Esophagus squamous epithelium (tissue), 5 donors: Measurements from ENCODE around the gene GSTO2. TPM values are rescaled to one million over a fixed set of nuclear protein-coding genes. Genes with fewer than 3 reads are reported as not detected.

ENCODE experiments used
- DNase-seq: peaks from one replicate; lab custom pipeline; 2025; lab: John Stamatoyannopoulos, UW
- H3K27ac ChIP-seq, 4 donors: fragments of 200-600 bp; sonication (generic); one replicate each; pipeline ENCODE4 v1.5.1; 2016 to 2019; ENCODE audit warnings: mild to moderate bottlenecking in 1 of 4
- H3K27me3 ChIP-seq, 4 donors: fragments of 200-600 bp; sonication (generic); 1 replicate in 3 of 4; 2 replicates in 1 of 4; pipeline versions ENCODE4 v1.5.1 to v1.6.0; 2017 to 2021; ENCODE audit warnings: antibody characterized with exemption in 1 of 4
- H3K36me3 ChIP-seq, 3 donors: fragments of 200-600 bp; sonication (generic); one replicate each; pipeline ENCODE4 v1.5.1; 2016 to 2019
- H3K4me1 ChIP-seq, 3 donors: fragments of 200-600 bp; sonication (generic); one replicate each; pipeline ENCODE4 v1.5.1; 2017 to 2019
- H3K4me3 ChIP-seq, 4 donors: fragments of 200-600 bp; sonication (generic); 1 replicate in 3 of 4; 2 replicates in 1 of 4; pipeline ENCODE4 v1.5.1; 2016 to 2019; ENCODE audit warnings: mild to moderate bottlenecking in 2 of 4, moderate library complexity in 1 of 4
- H3K9me3 ChIP-seq, 3 donors: fragments of 200-600 bp; sonication (generic); one replicate each; pipeline ENCODE4 v1.5.1; 2016 to 2019
- CTCF ChIP-seq, 6 experiments: fragments of 450-650 bp in 4 of 6; fragments of 200-600 bp in 2 of 6; sonication (generic) in 2 of 6; IDR thresholded peaks; one replicate each; pipeline ENCODE4 v1.5.1; 2016 to 2019; ENCODE audit warnings: antibody characterized with exemption in 6 of 6, mild to moderate bottlenecking in 4 of 6, moderate library complexity in 4 of 6
- POLR2A ChIP-seq, 4 donors: fragments of 450-650 bp; IDR thresholded peaks; one replicate each; pipeline ENCODE4 v1.6.1; 2017; ENCODE audit warnings: antibody characterized with exemption in 4 of 4, mild to moderate bottlenecking in 4 of 4, moderate library complexity in 3 of 4
- WGBS, 2 donors: methylation state at CpG; one replicate each; pipeline ENCODE4 v1.1.5; 2018; 5-methylcytosine and 5-hydroxymethylcytosine counted together
- intact Hi-C: fragments of 100-400 bp; cut with DNase I; formaldehyde crosslinking; loops from one replicate; pipeline ENCODE4 v1.15.0; 2022
- total RNA-seq, 4 donors: library from RNA; depleted of rRNA; stranded (reverse); fragments of >200 nt; gene quantifications; one replicate each; pipeline ENCODE4 v1.1.0, GENCODE V29; 2016
- donor health status: DM: yes; HTN: yes; CAD: no.

GSTO2 gene
- total RNA-seq, 4 donors from 2014 or later, result 6.1 to 20.6 (median 13.8) TPM

DNA sequence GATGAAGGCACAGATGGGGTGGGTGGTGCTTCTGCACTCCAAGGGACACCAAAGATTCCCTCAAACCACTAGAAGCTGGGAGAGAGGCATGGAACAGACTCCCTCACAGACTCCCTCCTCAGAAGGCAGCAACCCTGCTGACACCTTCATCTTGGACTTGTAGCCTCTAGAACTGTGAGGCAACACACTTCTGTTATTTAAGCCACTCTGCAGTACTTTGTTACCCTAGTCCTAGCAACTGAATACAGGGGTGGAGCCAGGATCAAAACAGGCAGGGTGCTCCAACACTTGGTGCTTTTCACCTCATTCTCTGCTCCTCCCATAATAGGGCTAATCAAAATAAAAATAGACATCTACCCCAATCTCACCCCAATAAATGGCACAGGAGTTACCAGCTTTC, 16.6 kb upstream of the GSTO2 start:
- intact Hi-C loops, result no loop called here
- TF ChIP-seq POLR2A (IDR thresholded peaks at IDR 0.05), result no peak
- no peak for TF ChIP-seq CTCF (IDR thresholded peaks at IDR 0.05)
- H3K36me3 ChIP-seq, result peaks cover 0 to 2% (median 0%) of the 10 kb centered on the region in 3 donors
- no peak for DNase-seq
- H3K9me3 ChIP-seq, result no peaks in the 10 kb centered on the region
- no peak overlapping the region for H3K4me3 ChIP-seq
- no peak overlapping the region for H3K27ac ChIP-seq
- H3K4me1 ChIP-seq, result peaks cover 0 to 28% (median 19%) of the 10 kb centered on the region in 3 donors
- H3K27me3 ChIP-seq, result no peaks in the 10 kb centered on the region

GRCh38 chr10:104253106-104253505, 15.9 kb upstream of the GSTO2 start:
- TF ChIP-seq CTCF (IDR thresholded peaks at IDR 0.05) (no peak), POLR2A (IDR thresholded peaks at IDR 0.05) (no peak)
- intact Hi-C loops, result no loop called here
- no peaks in the 10 kb centered on the region for H3K9me3 ChIP-seq
- no peak overlapping the region for H3K4me3 ChIP-seq
- H3K36me3 ChIP-seq, result peaks cover 0 to 9% (median 0%) of the 10 kb centered on the region in 3 donors
- WGBS, 2 donors, result 83 to 88% methylated on average over 2 of the region's 2 CpGs
- H3K4me1 ChIP-seq, result peaks cover 0 to 35% (median 23%) of the 10 kb centered on the region in 3 donors
- no peak for DNase-seq
- no peaks in the 10 kb centered on the region for H3K27me3 ChIP-seq
- H3K27ac ChIP-seq, result no peak overlapping the region

DNA sequence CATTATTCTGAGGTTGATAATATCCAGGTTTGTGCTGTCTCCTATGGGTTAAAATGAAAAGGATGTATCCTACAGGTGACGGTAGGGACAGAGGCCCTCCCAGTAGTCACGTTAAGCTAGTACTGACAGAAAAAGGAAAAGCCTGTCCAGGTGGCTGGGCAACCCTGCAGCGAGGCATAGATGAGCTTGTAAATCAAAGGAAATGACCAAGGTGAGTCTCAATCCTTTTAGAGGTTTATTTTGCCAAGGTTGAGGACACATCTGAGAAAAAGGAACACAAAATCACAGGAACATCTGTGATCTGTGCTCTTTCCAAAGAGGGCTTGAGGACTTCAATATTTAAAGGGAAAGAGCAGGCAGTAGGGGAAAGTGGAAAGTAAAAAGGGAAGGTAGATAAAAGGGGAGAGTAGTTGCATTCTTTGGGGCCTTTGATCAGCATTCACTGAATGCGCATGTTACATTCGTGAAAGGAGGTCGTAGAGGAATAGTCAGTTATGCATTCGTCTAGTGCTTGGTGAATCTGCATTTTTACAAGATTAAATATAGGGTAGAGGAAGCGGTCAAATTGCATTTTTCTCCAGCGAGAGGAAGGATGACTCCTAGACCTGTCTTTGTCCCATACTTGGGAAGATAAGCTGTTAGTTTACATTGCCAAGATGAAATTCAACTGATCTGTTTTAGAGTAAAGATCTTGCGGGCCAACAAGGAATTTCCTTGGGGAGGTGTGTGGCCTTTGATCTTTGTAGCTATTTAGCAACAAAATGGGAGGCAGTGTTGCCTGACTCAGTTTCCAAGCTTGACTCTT, 15.2 kb upstream of the GSTO2 start:
- TF ChIP-seq POLR2A (IDR thresholded peaks at IDR 0.05) (no peak), CTCF (IDR thresholded peaks at IDR 0.05) (no peak)
- H3K27ac ChIP-seq, result peak overlapping the region; percentile 96 to 99 (median 98)
- intact Hi-C loops, result no loop called here
- no peak for DNase-seq
- WGBS, 2 donors, result 76 to 81% methylated on average over 10 of the region's 10 CpGs
- peaks cover 0 to 16% (median 0%) of the 10 kb centered on the region in 3 donors for H3K36me3 ChIP-seq
- no peaks in the 10 kb centered on the region for H3K27me3 ChIP-seq
- peak overlapping the region; percentile 70 to 92 (median 82) for H3K4me3 ChIP-seq
- peaks cover 0 to 42% (median 30%) of the 10 kb centered on the region in 3 donors for H3K4me1 ChIP-seq
- no peaks in the 10 kb centered on the region for H3K9me3 ChIP-seq

DNA sequence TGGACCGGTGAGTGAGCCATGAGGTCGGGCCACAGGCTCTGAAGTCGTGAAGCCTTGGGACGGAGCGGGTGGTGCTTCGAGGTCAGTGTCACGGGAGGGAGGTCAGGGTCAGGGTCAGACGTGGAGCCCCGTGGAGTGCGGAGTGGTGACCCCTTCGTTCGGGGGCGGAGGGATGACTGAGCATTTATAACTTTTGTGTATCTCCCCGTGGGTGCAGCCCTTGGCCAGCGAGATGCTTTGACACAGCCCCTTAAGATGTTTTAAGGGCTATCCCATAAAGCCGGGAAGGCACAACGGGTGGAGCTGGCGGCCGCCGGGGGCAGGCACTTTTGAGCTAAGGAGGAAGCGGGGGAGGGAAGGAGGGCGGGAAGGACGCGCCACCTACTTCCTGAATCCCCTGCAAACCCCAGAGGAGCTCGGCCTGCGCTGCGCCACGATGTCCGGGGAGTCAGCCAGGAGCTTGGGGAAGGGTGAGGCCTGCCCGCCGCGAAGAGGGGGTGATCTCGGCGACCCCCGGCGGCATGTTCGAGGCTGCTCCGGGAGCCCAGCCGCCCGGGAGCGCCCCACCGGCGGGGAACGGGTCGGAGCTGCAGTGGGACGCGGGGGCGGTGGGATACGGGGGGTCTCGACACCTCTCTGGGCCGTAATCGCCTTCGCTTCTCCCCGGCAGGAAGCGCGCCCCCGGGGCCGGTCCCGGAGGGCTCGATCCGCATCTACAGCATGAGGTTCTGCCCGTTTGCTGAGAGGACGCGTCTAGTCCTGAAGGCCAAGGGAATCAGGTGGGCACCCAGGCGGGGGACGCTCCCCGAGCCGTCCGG, 14.3 kb upstream of the GSTO2 start, which contains the start of gene GSTO1:
Gene GSTO1 (plus strand): TSS at position 400 of the 818 bp plus-strand sequence. CDS start 37 bp downstream, at position 437.
- Histone ChIP-seq H3K27ac (peak within 1 kb of the TSS; percentile 96 to 99 (median 98)), H3K4me3 (peak within 1 kb of the TSS; percentile 70 to 92 (median 82)), H3K27me3 (no peaks in the 10 kb centered on the region), H3K36me3 (peaks cover 0 to 23% (median 0%) of the 10 kb centered on the region in 3 donors), H3K4me1 (peaks cover 8 to 51% (median 39%) of the 10 kb centered on the region in 3 donors), H3K9me3 (no peaks in the 10 kb centered on the region)
- 0 to 2% methylated on average over 21 to 22 of the region's 69 CpGs for WGBS, 2 donors
- TF ChIP-seq POLR2A (IDR thresholded peaks at IDR 0.05), result peak in 2 of 4 donors; percentile 83 to 87
- TF ChIP-seq CTCF (IDR thresholded peaks at IDR 0.05), result peak in 1 of 6 experiments; percentile 14
- intact Hi-C loops, result no loop called here
- no peak for DNase-seq
